PC-3 (cell line): ENCODE results near the gene ITGA3.

ENCODE experiments used
- EZH2 ChIP-seq: fragments of 300-600 bp; sonication (generic); IDR thresholded peaks from one replicate; pipeline ENCODE4 v1.6.1; 2017; ENCODE audit warnings: antibody characterized with exemption, mild to moderate bottlenecking, low read length; ENCODE audit not compliant: unreplicated experiment
- TF ChIP-seq, protein P1 (sequence below): fragments of 300-600 bp; sonication (generic); conservative IDR thresholded peaks from 2 replicates; pipeline ENCODE4 v1.5.1; 2017; ENCODE audit warnings: antibody characterized with exemption, low read depth, mild to moderate bottlenecking, low read length

DNA sequence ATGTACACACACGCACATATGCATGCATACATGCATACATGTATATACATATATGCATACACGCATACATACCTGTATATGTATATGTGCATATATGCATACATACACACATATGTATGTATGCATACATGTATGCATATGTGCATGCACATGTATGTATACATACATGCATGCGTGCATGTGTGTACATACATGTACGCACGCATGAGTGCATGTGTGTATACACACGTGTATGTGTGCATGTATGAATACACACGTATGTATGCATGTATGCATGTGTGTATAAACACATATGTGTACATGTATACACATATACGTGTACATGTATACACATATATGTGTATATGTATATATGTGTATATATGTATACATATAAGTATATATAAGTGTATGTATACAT, 32.4 kb upstream of the ITGA3 start:
- TF ChIP-seq, protein P1, sequence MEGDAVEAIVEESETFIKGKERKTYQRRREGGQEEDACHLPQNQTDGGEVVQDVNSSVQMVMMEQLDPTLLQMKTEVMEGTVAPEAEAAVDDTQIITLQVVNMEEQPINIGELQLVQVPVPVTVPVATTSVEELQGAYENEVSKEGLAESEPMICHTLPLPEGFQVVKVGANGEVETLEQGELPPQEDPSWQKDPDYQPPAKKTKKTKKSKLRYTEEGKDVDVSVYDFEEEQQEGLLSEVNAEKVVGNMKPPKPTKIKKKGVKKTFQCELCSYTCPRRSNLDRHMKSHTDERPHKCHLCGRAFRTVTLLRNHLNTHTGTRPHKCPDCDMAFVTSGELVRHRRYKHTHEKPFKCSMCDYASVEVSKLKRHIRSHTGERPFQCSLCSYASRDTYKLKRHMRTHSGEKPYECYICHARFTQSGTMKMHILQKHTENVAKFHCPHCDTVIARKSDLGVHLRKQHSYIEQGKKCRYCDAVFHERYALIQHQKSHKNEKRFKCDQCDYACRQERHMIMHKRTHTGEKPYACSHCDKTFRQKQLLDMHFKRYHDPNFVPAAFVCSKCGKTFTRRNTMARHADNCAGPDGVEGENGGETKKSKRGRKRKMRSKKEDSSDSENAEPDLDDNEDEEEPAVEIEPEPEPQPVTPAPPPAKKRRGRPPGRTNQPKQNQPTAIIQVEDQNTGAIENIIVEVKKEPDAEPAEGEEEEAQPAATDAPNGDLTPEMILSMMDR = no peak
- TF ChIP-seq EZH2 = no peak
